Psoas muscle (tissue), 8 donors: ENCODE measurements around the gene GSPT1. TPM values are rescaled to one million over a fixed set of nuclear protein-coding genes. Genes with fewer than 3 reads are reported as not detected.

Source experiments
- ATAC-seq, 4 donors: fragments of 200-7000 bp; cut with Tn5 transposase; one replicate each; pipeline ENCODE4 v1.9.1; 2020; ENCODE audit warnings: moderate library complexity in 3 of 4, mild to moderate bottlenecking in 2 of 4
- DNase-seq, 2 donors: peaks; one replicate each; pipeline ENCODE4 v3.0.0-alpha.2; 2020
- H3K27ac ChIP-seq: fragments of 200-600 bp; one replicate; pipeline ENCODE4 v1.8.0; 2022
- H3K27me3 ChIP-seq, 3 donors: fragments of 200-600 bp in 1 of 3; one replicate each; pipeline versions ENCODE4 v1.6.1 to v1.8.0; 2013 to 2022; ENCODE audit warnings: low read length in 2 of 3, mild to moderate bottlenecking in 2 of 3, moderate library complexity in 1 of 3; ENCODE audit not compliant: insufficient read depth in 3 of 3
- H3K36me3 ChIP-seq, 2 donors: fragments of 200-600 bp in 1 of 2; one replicate each; pipeline versions ENCODE4 v1.6.1 to v1.8.0; 2013 to 2022; ENCODE audit warnings: low read depth in 1 of 2, mild to moderate bottlenecking in 1 of 2, moderate library complexity in 1 of 2; ENCODE audit not compliant: insufficient read depth in 1 of 2
- H3K4me1 ChIP-seq: fragments of 200-600 bp; one replicate; pipeline ENCODE4 v1.8.0; 2022
- H3K4me3 ChIP-seq: fragments of 200-600 bp; one replicate; pipeline ENCODE4 v1.8.0; 2022; ENCODE audit warnings: mild to moderate bottlenecking
- H3K9me3 ChIP-seq: fragments of 200-600 bp; one replicate; pipeline ENCODE4 v1.8.0; 2022
- WGBS, 3 donors: extraction: QIAGEN DNeasy Blood & Tissue Kit; methylation state at CpG; one replicate each; pipeline versions ENCODE4 v1.1.6 to v1.1.7; 2013; 5-methylcytosine and 5-hydroxymethylcytosine counted together
- intact Hi-C, 2 donors: fragments of 100-400 bp; cut with DNase I; formaldehyde crosslinking; loops; one replicate each; pipeline versions ENCODE4 v1.11.0 to v1.14.2; 2022
- polyA plus RNA-seq, 3 donors: library from polyadenylated mRNA; stranded (reverse); fragments of 200-250 nt; gene quantifications; one replicate each; pipeline ENCODE4 v1.2.3, GENCODE V29; 2013
- total RNA-seq, 4 donors: library from RNA; stranded (reverse); fragmentation: NEBNext Ultra II Directional in 2 of 4; extraction: Animal tissue kit (Norgen Biotek cat#: 25700) in 2 of 4; gene quantifications; one replicate each; pipeline versions ENCODE4 v1.2.1 to v1.2.4, GENCODE V29; 2021 to 2023
- TF ChIP-seq, protein P1 (sequence below): fragments of 200-600 bp; IDR thresholded peaks from one replicate; pipeline ENCODE4 v1.8.0; 2022; ENCODE audit warnings: antibody characterized with exemption
- donor health status: healthy with polysubstance abuse.
- donor health status: DM: no; HTN: no; CAD: no; lungs with moderate emphysema.
- donor health status: Bipolar disorder and iron deficiency.
- donor health status: healthy.
- donor health status: DM: yes; HTN: yes; CAD: no.
- donor health status: DM: no; HTN: no; CAD: no.
- donor health status: DM: no; HTN: no; CAD: no.
- donor health status: DM: yes; HTN: yes; CAD: no.

GSPT1 gene
- total and polyA plus RNA-seq, 7 donors: 89.2 to 259 (median 184) TPM

DNA sequence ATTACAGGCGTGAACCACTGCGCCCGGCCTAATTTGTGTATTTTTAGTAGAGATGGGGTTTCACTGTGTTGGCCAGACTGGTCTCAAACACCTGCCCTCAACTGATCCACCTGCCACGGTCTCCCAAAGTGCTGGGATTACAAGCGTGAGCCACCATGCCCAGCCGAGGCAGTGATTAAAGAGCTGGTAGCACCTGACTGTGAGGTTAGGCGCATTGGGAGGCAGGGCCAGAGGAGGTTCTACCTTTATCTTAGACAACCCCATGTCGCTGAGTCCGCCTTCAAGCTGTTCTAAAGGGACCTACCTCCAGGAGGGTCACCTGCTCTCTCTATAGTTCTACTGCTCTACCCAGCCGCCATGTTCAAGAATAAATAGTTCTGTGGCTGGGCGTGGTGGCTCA lies 72.5 kb downstream of the GSPT1 start:
- TF ChIP-seq, protein P1, sequence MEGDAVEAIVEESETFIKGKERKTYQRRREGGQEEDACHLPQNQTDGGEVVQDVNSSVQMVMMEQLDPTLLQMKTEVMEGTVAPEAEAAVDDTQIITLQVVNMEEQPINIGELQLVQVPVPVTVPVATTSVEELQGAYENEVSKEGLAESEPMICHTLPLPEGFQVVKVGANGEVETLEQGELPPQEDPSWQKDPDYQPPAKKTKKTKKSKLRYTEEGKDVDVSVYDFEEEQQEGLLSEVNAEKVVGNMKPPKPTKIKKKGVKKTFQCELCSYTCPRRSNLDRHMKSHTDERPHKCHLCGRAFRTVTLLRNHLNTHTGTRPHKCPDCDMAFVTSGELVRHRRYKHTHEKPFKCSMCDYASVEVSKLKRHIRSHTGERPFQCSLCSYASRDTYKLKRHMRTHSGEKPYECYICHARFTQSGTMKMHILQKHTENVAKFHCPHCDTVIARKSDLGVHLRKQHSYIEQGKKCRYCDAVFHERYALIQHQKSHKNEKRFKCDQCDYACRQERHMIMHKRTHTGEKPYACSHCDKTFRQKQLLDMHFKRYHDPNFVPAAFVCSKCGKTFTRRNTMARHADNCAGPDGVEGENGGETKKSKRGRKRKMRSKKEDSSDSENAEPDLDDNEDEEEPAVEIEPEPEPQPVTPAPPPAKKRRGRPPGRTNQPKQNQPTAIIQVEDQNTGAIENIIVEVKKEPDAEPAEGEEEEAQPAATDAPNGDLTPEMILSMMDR: no peak
- peaks cover 23 to 100% of the 10 kb centered on the region in 2 donors for H3K36me3 ChIP-seq
- no peak overlapping the region for H3K4me3 ChIP-seq
- no peaks in the 10 kb centered on the region for H3K27me3 ChIP-seq
- intact Hi-C loops: loop anchor here in 1 of 2 donors (10.0 kb wide), 1 partner anchor 78 kb away; no protein-coding TSS in a partner anchor
- H3K9me3 ChIP-seq: no peaks in the 10 kb centered on the region
- no peak for DNase-seq
- H3K4me1 ChIP-seq: no peaks in the 10 kb centered on the region
- WGBS, 3 donors: 81 to 91% (median 87%) methylated on average over 11 of the region's 11 CpGs
- no peak overlapping the region for H3K27ac ChIP-seq
- peak in 1 of 4 donors; percentile 25 for ATAC-seq

DNA sequence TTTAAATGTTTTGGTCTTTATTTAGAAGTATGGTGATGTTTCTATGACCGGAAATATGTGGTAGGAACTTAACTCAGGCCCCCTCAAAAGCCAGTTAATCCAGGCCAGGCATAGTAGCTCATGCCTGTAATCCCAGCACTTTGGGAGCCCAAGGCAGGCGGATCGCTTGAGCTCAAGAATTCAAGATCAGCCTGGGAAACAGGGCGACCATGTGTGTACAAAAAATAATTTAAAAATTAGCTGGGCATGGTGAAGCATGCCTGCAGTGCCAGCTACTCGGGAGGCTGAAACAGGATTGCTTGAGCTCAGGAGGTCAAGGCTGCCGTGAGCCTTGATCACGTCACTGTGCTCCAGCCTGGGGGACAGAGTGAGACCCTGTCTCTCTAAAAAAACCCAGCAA lies 74.7 kb downstream of the GSPT1 start:
- WGBS, 3 donors: 89 to 95% (median 93%) methylated on average over 7 of the region's 7 CpGs
- TF ChIP-seq, protein P1: no peak
- DNase-seq (no peak), ATAC-seq (no peak)
- Histone ChIP-seq H3K27ac (no peak overlapping the region), H3K36me3 (peaks cover 30 to 100% of the 10 kb centered on the region in 2 donors), H3K27me3 (no peaks in the 10 kb centered on the region), H3K4me1 (no peaks in the 10 kb centered on the region), H3K4me3 (no peak overlapping the region), H3K9me3 (no peaks in the 10 kb centered on the region)
- intact Hi-C loops: loop anchor here in 1 of 2 donors (10.0 kb wide), 1 partner anchor 76 kb away; no protein-coding TSS in a partner anchor

DNA sequence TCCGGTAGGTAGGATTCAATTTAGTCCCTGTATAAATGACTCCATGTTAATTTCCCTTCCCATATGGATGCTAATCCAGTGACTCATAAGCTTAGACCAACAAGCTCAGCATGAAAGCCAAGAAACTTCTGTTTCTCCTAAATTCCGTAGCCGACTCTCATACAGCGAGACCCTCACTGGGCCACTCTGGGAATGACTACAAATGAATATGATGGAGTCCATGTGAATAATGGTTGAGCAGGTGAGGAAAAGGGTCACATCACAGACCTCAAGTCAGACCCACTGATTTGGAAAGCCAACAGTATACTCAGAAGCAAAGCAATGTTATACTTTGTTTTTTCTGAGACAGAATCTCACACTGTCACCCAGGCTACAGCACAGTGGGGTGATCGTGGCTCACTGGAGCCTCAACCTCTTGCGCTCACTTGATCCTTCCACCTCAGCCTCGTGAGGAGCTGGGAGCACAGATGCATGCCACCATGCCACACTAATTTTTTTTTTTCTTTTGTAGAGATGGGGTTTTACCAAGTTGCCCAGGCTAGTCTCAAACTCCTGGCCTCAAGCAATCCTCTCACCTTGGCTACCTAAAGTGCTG lies 79.0 kb downstream of the GSPT1 start:
- peak overlapping the region; percentile 32 for H3K27ac ChIP-seq
- no peak overlapping the region for H3K4me3 ChIP-seq
- DNase-seq (no peak), ATAC-seq (no peak)
- TF ChIP-seq, protein P1: no peak
- no peaks in the 10 kb centered on the region for H3K27me3 ChIP-seq
- H3K36me3 ChIP-seq: peaks cover 17 to 57% of the 10 kb centered on the region in 2 donors
- intact Hi-C loops: loop anchor here in 1 of 2 donors (5.0 kb wide), 1 partner anchor 39 kb away; the partner anchor contains the start of gene ZC3H7A
- 79 to 81% (median 81%) methylated on average over 7 of the region's 7 CpGs for whole genome bisulfite sequencing, 3 donors
- H3K9me3 ChIP-seq: no peaks in the 10 kb centered on the region
- H3K4me1 ChIP-seq: peaks cover 11% of the 10 kb centered on the region

DNA sequence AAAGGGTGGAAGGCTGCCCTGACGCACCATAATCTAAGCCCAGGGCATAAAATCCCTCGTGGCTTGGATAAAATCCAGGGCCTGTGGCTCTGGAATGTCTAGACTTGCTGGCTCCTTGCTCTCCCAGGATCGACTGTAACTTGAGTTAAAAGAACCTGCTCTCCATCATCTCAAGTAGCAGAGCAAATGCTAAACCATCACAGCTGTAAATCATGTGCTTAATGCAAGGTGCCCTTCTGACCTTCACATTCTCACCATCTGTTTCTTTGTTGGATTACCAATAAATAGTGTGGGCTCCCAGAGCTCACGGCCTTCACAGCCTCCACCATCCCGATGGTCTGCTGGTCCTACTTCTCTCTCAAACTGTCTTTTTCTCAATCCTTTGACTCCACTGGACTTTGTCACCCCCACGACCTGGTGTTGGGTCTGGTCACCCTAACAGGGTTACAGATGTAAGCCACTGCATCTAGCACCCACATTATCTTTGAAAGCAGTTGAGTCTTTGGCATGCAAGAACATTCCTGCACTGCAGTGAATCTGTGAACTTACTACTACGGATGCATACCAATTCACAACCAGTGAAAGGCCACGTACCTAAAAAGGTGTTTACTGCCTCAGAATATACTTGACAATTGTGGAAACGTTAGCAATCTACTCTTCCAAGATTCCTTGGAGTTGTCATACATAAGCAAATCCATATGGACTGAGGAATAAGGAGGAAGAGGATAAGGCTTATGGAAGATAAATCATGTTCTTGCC lies 79.7 kb downstream of the GSPT1 start:
- TF ChIP-seq, protein P1: no peak
- Histone ChIP-seq H3K4me3 (no peak overlapping the region), H3K36me3 (peaks cover 13 to 50% of the 10 kb centered on the region in 2 donors), H3K27ac (peak overlapping the region; percentile 83), H3K4me1 (peaks cover 11% of the 10 kb centered on the region), H3K9me3 (no peaks in the 10 kb centered on the region), H3K27me3 (no peaks in the 10 kb centered on the region)
- no peak for DNase-seq
- no peak for ATAC-seq
- intact Hi-C loops: loop anchor here in 1 of 2 donors (5.0 kb wide), 1 partner anchor 39 kb away; the partner anchor contains the start of gene ZC3H7A
- 30 to 43% (median 38%) methylated on average over 9 of the region's 9 CpGs for WGBS, 3 donors
